ENCODE data around the gene SLC35E1. TPM values are rescaled to one million over a fixed set of nuclear protein-coding genes. Genes with fewer than 3 reads are reported as not detected.

The SLC35E1 gene
- total RNA-seq, 1 experiment from 2014 or later: 49.1 TPM

DNA sequence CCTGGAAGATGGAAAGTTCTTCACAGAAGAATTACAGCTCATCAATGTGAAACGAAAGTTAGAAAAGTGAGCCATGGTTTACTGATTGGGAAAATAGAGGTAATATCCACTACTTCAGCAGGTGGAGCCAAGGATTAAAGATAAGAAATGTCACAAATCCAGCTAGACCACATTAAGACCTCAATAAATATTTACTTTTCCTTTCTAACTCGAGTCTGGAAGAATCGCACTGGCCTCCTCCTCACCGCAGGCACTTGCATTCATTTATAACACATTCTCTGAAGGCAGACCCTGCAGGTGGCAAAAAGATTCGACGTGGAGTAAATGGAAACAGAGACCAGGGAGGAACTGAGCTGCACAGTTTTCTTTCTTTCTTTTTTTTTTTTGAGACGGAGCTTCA is 7.4 kb downstream of the SLC35E1 start:
- POLR2A ChIA-PET: no interaction called here
- TF ChIP-seq, protein P1, sequence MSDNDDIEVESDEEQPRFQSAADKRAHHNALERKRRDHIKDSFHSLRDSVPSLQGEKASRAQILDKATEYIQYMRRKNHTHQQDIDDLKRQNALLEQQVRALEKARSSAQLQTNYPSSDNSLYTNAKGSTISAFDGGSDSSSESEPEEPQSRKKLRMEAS (IDR thresholded peaks at IDR 0.05): no peak
- no peak for TF ChIP-seq SRF (IDR thresholded peaks at IDR 0.05; ENCODE audit: low read depth)
- no peak for TF ChIP-seq ELF1 (IDR thresholded peaks at IDR 0.05; ENCODE audit: borderline replicate concordance, low read depth)
- Histone ChIP-seq H3K4me3 (replicated peaks in 1 of 2; ENCODE audit: low read depth in 1 of 2, low read length in 2 of 2) (no peak overlapping the region), H2AFZ (ENCODE audit: low read depth, low read length, poor library complexity, severe bottlenecking) (no peak overlapping the region), H3K9ac (ENCODE audit: low read length) (no peak overlapping the region), H3K27ac (ENCODE audit: low read depth, low read length) (no peak overlapping the region), H3K36me3 (ENCODE audit: control insufficient read depth in 1 of 2, insufficient read depth in 2 of 2, low read length in 2 of 2) (peaks cover 32 to 41% of the 10 kb centered on the region in 2 experiments), H4K20me1 (ENCODE audit: insufficient read depth) (no peaks in the 10 kb centered on the region), H3K27me3 (ENCODE audit: insufficient read depth, low read length) (no peaks in the 10 kb centered on the region), H3K9me3 (ENCODE audit: control insufficient read depth in 1 of 2, insufficient read depth in 1 of 2, low read depth in 1 of 2, low read length in 2 of 2) (no peaks in the 10 kb centered on the region), H3K4me2 (ENCODE audit: low read length) (no peak overlapping the region), H3K4me1 (ENCODE audit: control insufficient read depth in 1 of 2, insufficient read depth in 2 of 2, low read length in 2 of 2) (peaks cover 5 to 14% of the 10 kb centered on the region in 2 experiments), H3K9me2 (ENCODE audit: insufficient read depth) (no peaks in the 10 kb centered on the region), H3K79me2 (ENCODE audit: insufficient read depth, low read length) (peaks cover 31% of the 10 kb centered on the region; the same call in 1 of the 2 replicates)
- CTCF ChIA-PET: no interaction called here
- intact Hi-C loops (cut with micrococcal nuclease): no loop called here
- no peak for DNase-seq (ENCODE audit: low read depth, low spot score)
- ATAC-seq: no peak
- BruUV-seq (replicated peaks): no TSS peak
- RAD21 ChIA-PET (ENCODE audit: low non-redundant PET in 1 of 2, low total read pairs in 2 of 2, uncharacterized antibody in 2 of 2, unreplicated experiment in 2 of 2): no interaction called here

DNA sequence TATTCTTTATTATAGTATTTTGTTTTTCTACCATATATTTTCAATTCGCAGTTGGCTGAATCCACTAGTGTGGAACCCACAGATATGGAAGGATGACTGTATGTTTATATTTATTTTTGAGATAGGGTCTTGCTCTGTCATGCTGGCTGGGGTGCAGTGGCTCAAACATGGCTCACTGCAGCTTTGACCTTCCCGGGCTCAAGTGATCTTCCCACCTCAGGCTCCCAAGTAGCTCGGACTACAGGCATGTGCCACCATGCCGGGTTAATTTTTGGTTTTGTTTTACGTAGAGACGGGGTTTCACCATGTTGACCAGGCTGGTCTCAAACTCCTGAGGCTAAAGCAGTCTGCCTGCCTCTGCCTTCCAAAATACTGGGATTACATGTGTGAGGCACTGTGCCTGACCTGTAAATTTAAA is 9.6 kb downstream of the SLC35E1 start:
- no peaks in the 10 kb centered on the region for H3K9me2 ChIP-seq (ENCODE audit: insufficient read depth)
- CTCF ChIA-PET: no interaction called here
- no peak overlapping the region for H3K9ac ChIP-seq (ENCODE audit: low read length)
- H4K20me1 ChIP-seq (ENCODE audit: insufficient read depth): no peaks in the 10 kb centered on the region
- no TSS peak for BruUV-seq (replicated peaks)
- TF ChIP-seq YY1 (IDR thresholded peaks at IDR 0.05; ENCODE audit: extremely low read depth, insufficient replicate concordance, low read depth, low read length): no peak
- no peak for TF ChIP-seq RAD21 (IDR thresholded peaks at IDR 0.05; ENCODE audit: low read depth)
- peaks cover 37 to 39% of the 10 kb centered on the region in 2 experiments for H3K36me3 ChIP-seq (ENCODE audit: control insufficient read depth in 1 of 2, insufficient read depth in 2 of 2, low read length in 2 of 2)
- DNase-seq (ENCODE audit: low read depth, low spot score) (no peak), ATAC-seq (no peak)
- H3K9me3 ChIP-seq (ENCODE audit: control insufficient read depth in 1 of 2, insufficient read depth in 1 of 2, low read depth in 1 of 2, low read length in 2 of 2): no peaks in the 10 kb centered on the region
- peaks cover 18% of the 10 kb centered on the region; the same call in 1 of the 2 replicates for H3K79me2 ChIP-seq (ENCODE audit: insufficient read depth, low read length)
- intact Hi-C loops (cut with micrococcal nuclease): no loop called here
- no peak overlapping the region for H3K27ac ChIP-seq (ENCODE audit: low read depth, low read length)
- POLR2A ChIA-PET: no interaction called here
- no peak overlapping the region for H2AFZ ChIP-seq (ENCODE audit: low read depth, low read length, poor library complexity, severe bottlenecking)
- no peaks in the 10 kb centered on the region for H3K27me3 ChIP-seq (ENCODE audit: insufficient read depth, low read length)
- H3K4me3 ChIP-seq (replicated peaks in 1 of 2; ENCODE audit: low read depth in 1 of 2, low read length in 2 of 2): no peak overlapping the region
- no peaks in the 10 kb centered on the region for H3K4me1 ChIP-seq (ENCODE audit: control insufficient read depth in 1 of 2, insufficient read depth in 2 of 2, low read length in 2 of 2)
- H3K4me2 ChIP-seq (ENCODE audit: low read length): no peak overlapping the region
- RAD21 ChIA-PET (ENCODE audit: low non-redundant PET in 1 of 2, low total read pairs in 2 of 2, uncharacterized antibody in 2 of 2, unreplicated experiment in 2 of 2): no interaction called here
